ENCODE results near the gene ATF2.

Gene ATF2, protein sequence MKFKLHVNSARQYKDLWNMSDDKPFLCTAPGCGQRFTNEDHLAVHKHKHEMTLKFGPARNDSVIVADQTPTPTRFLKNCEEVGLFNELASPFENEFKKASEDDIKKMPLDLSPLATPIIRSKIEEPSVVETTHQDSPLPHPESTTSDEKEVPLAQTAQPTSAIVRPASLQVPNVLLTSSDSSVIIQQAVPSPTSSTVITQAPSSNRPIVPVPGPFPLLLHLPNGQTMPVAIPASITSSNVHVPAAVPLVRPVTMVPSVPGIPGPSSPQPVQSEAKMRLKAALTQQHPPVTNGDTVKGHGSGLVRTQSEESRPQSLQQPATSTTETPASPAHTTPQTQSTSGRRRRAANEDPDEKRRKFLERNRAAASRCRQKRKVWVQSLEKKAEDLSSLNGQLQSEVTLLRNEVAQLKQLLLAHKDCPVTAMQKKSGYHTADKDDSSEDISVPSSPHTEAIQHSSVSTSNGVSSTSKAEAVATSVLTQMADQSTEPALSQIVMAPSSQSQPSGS

DNA sequence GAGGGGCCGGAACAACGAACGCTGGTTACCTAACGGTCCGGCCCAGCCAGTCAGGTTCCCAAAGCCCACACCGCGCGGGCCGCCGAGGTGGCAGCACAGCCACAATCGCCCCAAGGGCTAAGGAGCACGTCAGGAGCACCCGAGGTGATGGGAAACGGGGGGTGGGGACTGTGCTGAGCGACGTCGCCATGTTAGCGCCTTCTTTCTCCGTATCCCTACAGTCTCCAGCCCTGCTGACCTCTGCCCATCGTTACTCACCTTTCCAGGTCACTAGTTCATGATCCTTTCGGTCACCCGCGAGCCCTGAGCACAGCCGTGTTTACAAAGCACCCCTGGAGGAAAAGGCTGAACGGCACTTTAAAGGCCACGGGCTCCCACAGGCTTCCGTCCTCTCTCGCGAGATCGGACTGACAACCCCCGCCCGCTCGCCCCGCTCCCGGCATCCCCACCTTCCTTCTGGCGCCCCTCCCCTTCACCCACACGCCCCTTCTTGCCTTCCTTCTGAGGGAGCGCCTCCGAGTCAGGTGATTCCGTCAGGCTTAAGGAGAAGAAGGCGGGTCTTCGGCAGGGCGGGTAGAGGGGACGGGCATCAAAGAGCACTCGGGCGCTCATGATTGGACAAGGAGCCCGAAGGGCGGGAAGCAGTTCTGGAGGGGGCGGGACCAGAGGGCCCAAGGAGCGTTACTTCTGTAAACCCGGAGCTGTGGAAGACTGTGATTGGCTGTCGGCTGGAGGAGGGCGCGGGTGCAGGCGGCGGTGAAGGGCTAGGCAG, at the start of gene ATF2:
Gene ATF2, minus strand, starts transcription at position 412 of the 772 bp plus-strand sequence. CDS start 31,760 bp downstream, outside the sequence.
- DNase-seq (ENCODE audit: low read depth): peak; percentile 99

DNA sequence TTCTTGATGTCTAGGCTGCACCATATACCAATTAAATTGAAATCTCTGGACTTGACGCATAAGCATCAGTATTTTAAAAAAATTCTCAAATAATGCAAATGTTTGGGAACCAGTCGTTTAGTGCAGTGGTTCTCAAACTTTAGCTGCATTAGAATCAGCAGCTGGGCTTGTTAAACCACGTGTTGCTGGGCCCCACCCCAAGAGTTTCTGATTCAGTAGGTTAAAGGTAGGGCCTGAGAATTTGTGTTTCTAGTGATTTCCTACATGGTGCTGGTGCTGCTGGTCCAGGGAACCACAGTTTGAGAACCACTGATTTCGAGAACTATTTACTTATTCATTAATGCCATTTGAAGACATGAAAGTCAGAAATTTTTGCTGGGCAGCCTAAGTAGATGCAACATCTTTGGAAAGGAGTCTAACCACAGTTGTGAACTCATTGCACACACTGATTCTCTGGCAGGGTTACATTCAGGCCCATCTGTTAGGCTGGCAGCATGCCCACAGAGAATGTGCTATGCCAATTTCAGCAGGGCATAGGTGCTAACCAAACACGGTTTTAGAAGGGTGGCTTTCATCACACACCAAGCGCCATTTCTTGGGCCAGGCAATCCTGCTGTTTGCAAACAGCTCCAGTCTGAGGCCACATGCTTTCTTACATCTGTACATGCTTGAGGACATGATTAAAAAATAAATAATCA, 39.9 kb upstream of the ATF2 start:
- no peak for DNase-seq (ENCODE audit: low read depth)

DNA sequence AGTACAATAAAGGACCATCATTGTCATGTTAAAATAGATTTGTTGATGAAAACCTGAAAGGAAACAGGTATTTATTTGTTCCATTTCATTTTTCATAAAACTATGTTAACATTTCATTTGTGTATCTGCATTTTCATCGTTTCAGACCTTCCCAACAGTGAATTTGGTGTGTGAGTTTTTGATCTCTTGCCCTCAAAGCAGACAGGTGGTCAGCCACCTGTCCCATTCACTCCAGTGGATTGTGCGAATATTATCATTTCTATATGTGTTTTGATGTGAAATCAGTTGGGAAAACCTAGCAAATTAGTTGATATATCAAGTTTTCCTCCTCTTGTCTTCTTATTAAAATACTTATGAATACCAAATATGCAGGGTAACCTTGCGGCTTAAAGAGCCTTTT, 38.9 kb upstream of the ATF2 start:
- DNase-seq (ENCODE audit: low read depth): no peak

DNA sequence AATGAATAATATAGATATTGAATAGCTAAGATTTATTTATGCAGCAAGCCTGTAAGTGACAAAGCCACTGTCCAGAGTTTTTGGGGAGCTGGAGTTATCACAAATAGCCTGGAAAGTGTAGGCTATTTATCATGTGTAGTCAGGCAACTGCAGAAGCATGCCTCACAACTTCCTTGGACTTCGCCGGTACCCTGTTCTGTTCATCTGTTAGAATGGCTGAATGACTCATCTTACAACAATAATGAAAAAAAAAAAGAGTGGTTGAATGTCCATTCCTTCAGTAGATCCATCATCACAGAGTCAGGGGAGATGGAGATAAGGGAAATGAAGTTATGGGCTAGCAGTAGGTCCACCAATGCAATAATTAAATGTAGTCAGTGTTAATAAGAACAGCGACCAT, 37.5 kb upstream of the ATF2 start:
- DNase-seq (ENCODE audit: low read depth): no peak

DNA sequence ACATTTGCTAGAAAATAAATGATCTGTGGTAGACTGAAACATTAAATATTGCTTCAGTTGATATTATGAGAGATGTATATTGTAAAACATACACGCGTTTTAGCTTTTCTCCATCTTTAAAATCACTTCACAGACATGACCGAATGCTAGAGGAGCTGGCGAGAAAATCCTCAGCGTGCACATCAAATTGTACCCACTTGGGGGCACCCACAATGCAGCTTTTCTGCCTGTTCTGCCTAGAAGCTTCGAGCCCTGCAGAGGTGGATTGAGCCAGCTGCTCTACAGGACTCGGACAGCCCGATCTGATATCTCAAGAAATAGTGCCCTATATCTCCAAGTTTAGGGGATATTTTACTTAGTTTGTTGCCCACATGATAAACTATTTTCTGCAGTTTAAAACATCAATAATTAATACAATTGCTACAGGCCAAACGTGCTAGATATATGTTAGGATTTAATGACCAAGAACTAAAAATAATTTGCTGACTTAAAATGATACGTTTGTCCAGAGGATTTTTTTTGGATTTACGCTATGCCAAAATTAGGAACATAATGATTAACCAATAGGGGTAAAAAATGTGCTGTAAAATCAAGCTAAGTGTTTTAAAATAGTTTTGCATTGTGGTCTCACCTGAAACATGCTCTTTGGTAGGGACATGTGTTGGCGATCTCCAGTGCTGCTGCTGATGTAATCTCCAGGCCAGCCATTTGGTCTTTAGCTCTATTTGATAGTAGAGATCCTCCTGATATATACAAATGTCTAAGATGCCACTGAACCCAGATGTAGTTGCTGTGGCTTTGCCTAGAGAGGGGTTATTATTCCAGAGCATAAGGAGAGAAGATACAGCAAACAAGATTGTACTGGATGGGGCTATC, 35.9 kb upstream of the ATF2 start:
- no peak for DNase-seq (ENCODE audit: low read depth)

DNA sequence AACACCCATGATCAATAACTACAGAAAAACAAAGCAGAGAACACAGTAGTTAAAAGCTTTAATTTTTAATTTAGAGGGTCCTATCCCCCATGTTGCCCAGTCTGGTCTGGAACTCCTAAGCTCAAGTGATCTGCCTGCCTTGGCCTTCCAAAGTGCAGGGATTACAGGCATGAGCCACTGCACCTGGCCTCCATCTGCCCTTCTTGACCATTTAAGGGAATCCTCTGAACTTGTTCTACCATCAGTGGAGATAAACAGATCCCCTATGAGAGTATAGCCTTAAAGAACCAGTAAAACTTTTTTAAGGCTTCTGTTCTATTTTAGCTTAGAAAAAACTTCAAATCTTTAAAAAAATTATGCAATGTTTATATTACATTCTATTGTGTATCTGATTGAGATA, 27.0 kb upstream of the ATF2 start:
- DNase-seq (ENCODE audit: low read depth): no peak

DNA sequence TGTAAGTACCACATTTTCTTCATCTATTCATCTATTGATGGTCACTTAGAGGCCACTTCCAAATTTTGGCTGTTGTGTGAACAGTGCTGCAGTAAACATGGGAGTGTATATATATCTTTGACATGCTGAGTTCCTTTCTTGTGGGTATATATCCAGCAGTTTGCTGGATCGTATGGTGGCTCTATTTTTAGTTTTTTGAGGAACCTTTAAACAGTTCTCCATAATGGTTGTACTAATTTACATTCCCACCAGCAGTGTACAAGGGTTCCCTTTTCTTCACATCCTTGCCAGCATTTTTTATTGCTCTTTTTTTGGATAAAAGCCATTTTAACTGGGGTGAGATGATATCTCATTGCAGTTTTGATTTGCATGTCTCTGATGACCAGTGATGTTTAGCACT, 20.8 kb upstream of the ATF2 start:
- no peak for DNase-seq (ENCODE audit: low read depth)

DNA sequence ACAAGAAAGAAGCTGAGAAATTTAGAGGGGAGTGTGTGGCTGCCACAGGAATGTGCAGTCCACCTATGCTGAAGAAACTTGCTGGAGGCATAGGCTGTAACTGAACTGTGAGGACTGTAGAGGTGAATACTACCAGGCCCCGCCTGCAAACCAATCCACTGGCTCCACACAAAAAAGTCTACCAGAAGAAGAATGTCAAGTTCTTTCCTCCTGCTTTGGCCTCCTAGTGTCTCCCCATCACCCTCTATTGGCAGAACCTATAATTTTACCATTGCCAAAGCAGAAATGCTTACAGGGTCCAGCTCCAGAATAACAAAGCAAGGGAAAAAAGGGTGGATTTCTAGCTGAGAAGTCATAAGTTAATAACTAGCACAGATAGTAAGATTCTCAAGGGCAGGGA, 19.4 kb upstream of the ATF2 start:
- DNase-seq (ENCODE audit: low read depth): no peak

DNA sequence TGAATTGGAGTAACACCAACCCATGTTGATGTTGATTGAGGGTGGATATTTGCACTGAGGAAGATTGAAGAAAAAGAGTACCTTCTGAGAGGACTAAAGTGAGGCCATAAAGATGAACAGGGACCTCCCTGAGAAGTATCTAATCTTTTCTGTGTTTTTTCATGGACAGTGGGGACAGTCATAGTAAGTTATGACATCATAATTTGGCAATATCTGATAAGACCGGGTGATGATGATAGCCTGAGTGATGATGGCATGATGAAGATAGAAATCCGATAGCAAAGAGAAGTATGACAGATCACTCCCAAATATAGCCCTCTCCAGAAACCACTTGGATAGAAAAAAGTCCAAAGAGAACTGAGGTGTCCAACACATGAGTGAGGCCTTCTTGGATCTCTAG, 15.7 kb upstream of the ATF2 start:
- no peak for DNase-seq (ENCODE audit: low read depth)

DNA sequence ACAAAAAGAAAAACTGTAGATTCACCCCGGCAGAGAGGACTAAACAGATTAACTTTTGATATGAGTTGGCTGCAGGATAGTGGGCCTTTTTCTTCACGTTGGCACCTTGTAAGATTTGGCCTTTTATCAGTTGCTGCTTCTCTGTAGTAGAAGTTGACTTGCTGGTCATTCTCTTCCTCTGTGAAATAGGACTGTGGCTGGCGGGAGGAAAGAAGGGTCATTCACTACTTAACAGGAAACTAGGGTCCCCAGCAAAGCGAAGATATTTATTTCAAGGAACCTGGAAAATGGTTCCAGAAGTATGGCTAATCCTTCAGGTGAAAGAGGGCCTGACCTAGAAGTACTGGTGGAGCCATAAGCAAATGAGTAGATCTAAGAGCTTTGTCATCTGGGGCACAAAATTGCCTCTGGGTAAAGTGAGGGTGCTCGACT, 13.9 kb upstream of the ATF2 start:
- no peak for DNase-seq (ENCODE audit: low read depth)

DNA sequence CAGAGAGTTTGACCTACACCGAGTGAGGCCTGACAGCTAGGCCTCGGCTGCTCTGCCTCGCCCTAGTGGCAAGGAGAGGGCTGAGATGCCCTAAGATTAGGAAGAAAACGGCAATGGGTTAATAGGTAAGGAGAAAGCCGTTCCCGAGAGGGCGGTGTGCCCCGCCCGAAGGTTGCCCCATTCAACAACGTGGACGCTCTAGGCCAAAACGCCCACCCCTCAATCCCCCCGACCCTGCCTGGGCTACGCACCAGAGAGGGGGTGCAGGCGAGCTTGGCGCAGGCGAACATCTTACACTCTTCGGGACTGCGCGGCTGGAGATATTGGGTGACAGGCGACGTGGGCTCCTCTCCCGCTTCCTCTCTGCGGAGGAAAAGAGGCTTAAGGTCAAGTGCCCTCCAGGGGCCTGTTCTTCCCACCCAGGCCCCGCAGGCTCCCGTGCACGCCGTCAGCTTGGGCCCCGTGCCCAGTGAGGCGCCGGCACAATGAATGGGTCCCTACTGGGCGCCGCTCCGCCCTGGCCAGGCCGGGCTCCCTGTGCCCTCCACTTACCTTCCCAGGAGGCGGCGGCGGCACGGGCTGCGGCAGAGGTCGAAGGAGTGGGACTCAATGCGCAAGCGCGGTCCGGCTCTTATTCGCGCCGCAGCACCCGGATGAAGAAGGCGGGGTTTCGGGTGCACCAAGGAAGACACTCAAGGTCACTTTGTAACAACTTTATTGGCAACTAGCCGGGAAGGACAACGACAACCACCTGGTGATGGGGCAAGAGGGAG, 13.3 kb upstream of the ATF2 start, which contains the start of gene ATP5MC3:
Gene ATP5MC3, minus strand, starts transcription at position 607 of the 773 bp plus-strand sequence. Its CDS starts 317 bp downstream, at position 290.
- peak; percentile 79 for DNase-seq (ENCODE audit: low read depth)

DNA sequence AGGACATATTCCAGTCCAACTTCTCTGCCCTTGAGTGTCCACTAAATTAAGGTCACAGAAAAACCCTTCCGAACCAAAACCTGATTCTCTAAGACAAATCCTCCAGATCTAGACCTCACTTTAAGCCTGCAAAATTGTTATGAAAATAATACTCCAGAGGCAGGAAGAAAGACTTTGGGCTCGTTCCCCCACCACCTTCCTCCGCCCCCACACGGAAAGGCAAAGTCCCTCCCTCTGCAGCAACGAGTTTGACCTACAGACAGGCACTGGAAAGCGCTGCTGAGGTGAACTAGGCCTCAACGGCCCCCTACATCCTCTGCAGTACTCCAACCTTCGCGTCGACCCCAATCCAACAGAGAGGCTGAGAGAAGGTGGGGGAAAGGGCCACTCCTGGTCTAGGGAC, 12.7 kb upstream of the ATF2 start:
- peak; percentile 13 for DNase-seq (ENCODE audit: low read depth)

DNA sequence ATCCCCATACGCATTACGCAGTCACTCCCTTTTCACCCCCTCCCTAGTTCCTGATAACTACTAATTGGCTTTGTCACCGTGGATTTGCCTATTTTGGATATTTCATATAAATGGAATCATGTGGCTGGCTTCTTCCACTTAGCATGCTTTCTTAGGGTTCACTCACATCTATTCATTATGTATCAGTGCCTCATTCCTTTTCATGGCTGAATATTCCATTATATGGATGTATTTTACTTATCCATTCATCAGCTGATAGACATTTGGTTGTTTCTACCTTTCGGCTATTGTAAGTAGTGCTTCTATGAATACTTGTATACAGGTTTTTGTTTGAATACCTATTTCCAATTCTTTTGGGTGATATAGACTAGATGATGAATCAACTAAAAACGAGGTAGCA, 8.6 kb upstream of the ATF2 start:
- DNase-seq (ENCODE audit: low read depth): no peak

DNA sequence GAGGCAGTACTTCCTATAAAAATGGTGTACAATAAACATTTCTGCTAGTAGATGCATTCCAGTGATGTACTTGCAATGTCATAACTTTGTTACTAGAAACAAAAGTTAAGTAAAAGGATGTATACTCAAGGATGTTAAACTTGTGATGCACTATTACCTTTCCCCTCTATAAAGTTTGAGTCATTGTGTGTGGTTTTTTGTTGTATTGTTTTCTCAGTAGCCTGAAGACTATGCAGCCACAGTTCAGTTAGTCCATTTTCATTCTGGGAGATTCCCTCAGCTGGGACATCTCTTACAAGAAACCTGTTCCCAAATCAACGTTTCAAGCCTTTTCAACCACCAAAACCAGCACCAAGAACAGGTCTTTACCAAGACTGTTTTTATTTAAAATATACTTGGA, 7.9 kb upstream of the ATF2 start:
- no peak for DNase-seq (ENCODE audit: low read depth)

DNA sequence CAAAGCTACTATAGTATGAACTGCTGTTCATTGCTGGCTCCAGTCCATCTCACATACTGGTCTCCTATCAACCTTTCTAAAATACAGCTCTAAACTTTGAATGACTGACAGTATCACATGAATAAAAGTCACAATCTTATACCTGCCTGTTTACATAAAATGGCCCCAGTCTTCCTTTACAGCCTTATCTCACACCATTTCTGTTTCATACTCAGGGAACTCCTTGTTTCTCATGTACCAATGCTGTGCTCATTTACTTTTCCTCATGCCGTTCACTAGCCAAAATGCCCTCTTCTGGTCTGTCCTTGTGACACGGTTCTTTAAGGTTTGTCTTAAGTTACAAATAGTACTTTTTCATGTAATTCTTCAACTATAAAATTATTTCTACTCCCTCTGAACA, 7.3 kb upstream of the ATF2 start:
- no peak for DNase-seq (ENCODE audit: low read depth)

DNA sequence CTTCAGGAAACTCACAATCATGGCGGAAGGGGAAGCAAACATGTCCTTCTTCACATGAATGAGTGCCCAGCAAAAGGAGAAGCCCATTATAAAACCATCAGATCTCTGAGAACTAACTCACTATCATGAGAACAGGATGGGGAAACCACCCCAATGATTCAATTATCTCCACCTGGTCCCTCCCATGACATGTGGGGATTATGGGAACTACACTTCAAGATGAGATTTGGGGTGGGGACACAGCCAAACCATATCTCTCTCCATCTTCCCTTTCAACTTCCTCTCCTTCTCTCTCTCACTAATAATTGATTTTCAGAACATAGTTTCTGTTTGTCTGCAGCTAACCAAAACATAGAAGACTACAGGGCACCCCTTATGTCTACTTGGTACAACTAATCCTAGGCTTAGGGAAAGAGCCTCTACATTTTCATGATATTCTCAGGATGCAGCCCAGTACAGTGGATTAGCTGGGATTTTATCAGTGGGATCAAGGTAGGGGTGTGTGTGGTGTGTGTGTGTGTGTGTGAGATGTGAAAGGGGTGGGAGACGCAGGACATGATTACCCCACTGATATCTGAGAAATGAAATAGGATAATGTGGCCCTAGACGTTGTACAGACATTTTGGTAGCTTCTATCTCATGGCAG, 2.8 kb upstream of the ATF2 start:
- no peak for DNase-seq (ENCODE audit: low read depth)

DNA sequence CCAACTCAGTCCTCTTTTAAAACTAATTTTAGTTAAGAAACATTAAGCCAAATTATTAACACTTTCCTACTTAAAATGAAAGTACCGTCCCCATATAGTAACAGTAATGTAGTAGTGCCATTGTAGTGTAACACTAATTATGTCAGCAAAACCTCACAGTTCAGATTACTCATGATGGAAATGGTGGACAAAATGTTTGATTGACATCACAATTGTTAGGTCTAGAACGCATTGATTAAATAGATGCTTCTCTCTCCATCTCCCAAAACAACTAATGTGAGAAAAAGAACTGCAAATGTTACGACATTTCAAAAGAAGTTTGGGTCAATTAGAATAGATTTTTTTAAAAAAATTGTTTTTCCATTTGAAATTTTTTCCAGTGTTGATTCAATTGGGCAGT, 1.2 kb upstream of the ATF2 start:
- no peak for DNase-seq (ENCODE audit: low read depth)

DNA sequence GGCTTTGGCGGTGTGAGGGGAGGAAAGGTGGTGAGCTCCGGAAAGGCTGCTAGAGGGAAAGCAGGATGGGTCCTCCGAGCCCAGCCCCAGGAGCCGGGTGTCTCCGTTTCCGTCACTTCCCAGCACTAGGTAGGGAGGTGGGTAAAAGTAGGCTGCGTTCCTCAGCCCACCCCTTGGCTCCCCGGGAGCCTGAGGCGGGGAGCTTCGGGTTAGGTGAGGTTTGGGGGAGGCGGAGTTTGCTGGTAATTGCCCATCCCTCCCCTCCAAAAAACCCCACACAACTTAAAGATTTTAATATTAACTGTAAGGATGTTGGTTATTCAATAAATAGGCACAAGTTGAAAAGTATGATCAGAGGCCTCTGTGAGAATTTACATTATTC, 552 bp upstream of the ATF2 start:
- no peak for DNase-seq (ENCODE audit: low read depth)

DNA sequence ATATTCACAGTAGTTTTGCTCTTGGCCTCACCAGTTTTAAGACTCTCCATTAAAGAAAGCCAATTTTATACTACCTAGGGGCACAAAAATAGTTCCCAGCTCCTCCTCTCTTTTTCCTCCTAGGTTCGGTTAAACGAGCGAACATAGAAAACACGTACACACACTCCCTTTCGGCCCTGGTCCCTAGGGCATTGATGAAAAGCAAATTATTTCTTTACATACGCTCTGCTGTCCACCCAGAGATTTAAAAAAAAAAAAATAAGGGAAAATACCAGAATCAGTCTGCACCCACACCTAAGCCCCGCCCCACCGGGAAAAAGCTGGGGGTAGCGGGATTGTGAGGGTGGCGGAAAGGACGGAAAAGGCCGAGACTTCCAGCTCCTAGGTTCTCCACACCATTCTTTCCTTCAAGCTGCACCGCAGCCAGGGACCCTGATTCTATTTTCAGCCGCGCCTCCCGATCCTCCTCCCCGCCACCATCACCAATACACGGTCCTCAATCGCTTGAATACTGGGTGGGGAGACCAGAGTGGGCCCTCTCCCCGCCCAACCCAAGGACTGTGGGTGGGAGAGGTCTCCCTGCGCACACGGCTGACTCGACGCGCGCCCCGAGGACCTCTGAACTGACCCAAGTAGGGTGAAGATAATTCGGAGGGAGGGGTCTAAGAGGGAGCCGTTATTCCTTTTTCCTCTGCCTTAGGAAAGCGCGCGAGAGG, 769 bp downstream of the ATF2 start:
- peak; percentile 2 for DNase-seq (ENCODE audit: low read depth)
